Testis (tissue), 2 donors: ENCODE measurements around the gene IFT25.
"Not testable (repeated sequence)": the region's sequence is repeated elsewhere in the genome, so short reads cannot be mapped to it uniquely, and the experiment has no call there.

Experiments used
- CTCF ChIP-seq, 3 experiments: fragments of 450-650 bp in 2 of 3; fragments of 200-600 bp in 1 of 3; sonication (generic) in 1 of 3; IDR thresholded peaks; one replicate each; pipeline ENCODE4 v1.5.1; 2016 to 2019; ENCODE audit warnings: antibody characterized with exemption in 3 of 3, mild to moderate bottlenecking in 2 of 3, moderate library complexity in 1 of 3
- POLR2A ChIP-seq: fragments of 450-650 bp; IDR thresholded peaks from one replicate; pipeline ENCODE4 v1.6.1; 2017; ENCODE audit warnings: antibody characterized with exemption, mild to moderate bottlenecking, moderate library complexity

GRCh38 chr1:53883600-53883999 lies 61.9 kb downstream of the IFT25 start:
- TF ChIP-seq CTCF (IDR thresholded peaks at IDR 0.05); POLR2A: not testable (repeated sequence)
